DMS53 treated with DMSO at 0.1 percent for 48 hours (cell line): Measurements from ENCODE around the gene CCDC150.
"Not testable (repeated sequence)": the region's sequence is repeated elsewhere in the genome, so short reads cannot be mapped to it uniquely, and the experiment has no call there.

Source experiments
- DNase-seq: peaks from one replicate; lab custom pipeline; 2025; ENCODE audit not compliant: unreplicated experiment; lab: John Stamatoyannopoulos, UW

Gene CCDC150

GRCh38 chr2:196630531-196630930 lies 9.0 kb upstream of the CCDC150 start:
- no peak for DNase-seq

DNA sequence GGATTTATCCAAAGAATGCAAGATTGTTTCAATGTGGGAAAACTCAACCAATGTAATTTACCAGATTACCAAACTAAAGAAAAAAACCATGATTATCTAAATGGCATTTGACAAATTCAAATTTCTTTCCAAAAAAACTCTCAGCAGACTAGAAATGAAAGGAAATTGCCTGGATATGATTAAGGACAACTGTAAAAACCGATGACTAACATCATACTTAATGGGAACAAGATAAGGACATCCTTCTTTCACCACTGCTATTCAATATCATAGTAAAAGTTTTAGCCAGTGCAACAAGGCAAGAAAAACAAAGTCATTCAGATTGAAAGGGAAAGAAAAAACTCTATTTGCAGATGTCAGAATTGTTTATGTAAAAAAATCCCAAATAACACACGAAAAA lies 4.4 kb upstream of the CCDC150 start:
- no peak for DNase-seq

GRCh38 chr2:196638765-196639164 lies 750 bp upstream of the CCDC150 start:
- DNase-seq, result no peak

GRCh38 chr2:196640031-196640548 lies 575 bp downstream of the CCDC150 start:
- peak; percentile 41 for DNase-seq

GRCh38 chr2:196649202-196649601 lies 9.7 kb downstream of the CCDC150 start:
- DNase-seq, result no peak

GRCh38 chr2:196651387-196652094 lies 12.0 kb downstream of the CCDC150 start:
- no peak for DNase-seq

DNA sequence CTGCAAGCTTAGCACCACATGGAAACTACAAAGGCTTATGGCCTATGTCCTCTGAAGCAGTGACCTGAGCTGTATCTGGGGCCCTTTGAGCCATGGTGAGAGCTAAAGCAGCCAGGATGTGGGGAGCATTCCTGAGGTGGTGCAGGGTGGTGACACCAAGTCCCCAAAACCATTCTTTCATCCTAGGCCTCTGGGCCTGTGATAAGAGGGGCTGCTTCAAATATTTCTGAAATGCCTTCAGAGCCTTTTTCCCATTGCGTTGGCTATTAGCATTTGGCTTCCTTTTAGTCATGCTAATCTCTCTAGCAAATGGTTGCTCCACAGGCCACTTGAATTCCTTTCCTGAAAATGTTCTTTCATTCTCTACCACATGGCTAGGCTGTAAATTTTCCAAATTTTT lies 13.4 kb downstream of the CCDC150 start:
- no peak for DNase-seq

DNA sequence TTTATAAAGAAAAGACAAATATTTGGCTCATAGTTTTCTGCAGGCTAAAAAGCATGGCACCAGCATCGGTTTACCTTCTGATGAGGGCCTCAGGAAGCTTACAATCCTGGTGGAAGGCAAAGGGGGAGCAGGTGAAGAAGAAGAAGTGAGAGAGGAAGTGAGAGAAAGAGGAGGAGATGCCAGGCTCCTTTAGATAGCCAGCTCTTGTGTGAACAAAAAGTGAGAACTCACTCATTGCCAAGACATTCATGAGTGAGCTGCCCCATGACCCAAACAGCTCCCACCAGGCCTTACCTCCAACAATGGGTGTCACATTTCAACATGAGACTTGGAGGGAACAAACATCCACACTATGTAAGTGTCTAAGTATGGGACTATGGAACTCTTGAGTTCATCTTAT lies 14.3 kb downstream of the CCDC150 start:
- no peak for DNase-seq

DNA sequence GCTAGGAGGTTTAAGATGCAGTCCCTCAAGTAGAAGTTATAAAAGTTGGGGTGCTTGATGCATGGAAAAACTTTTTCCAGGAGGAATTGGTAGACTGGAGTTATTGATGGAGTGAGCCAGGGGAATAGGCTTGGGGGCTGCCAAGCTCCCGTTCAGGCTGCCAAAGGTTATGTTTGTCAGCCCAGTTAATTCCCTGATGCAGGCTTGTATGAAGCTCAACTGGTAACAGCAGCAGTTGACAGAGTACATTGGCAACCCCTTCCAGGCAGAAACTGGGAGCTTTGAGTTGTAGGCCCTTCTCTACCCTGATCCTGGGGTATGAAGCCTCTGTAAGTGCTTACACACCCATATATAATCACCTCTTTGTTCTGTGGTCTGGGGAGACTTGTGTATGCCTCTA lies 16.2 kb downstream of the CCDC150 start:
- DNase-seq, result no peak

- no peak for DNase-seq
These were observed 17.8 kb downstream of the CCDC150 start for GRCh38 chr2:196657333-196657732.

- DNase-seq, result no peak
These were observed 20.3 kb downstream of the CCDC150 start for GRCh38 chr2:196659844-196660243.

- no peak for DNase-seq
These were observed 20.7 kb downstream of the CCDC150 start for GRCh38 chr2:196660244-196660643.

GRCh38 chr2:196670342-196670741 lies 30.8 kb downstream of the CCDC150 start:
- DNase-seq, result no peak

GRCh38 chr2:196675963-196676362 lies 36.4 kb downstream of the CCDC150 start:
- no peak for DNase-seq

DNA sequence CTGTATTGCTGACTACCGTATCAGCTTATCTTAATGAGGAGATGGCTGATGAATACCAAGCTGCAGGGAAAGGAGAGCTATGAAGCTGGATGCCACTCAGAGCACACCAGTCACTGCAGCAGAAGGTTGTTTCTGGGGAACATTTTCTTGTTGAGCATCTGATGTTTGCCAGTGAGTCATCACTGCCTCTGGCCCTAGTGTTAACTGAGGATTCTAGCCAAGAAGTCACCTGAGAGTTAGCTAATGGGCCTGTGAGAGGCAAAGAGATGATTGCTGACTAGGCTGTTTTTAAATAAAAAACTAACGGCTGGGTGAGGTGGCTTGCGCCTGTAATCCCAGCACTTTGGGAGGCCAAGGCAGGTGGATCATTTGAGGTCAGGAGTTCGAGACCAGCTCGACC lies 37.9 kb downstream of the CCDC150 start:
- DNase-seq, result no peak

- DNase-seq, result no peak
These were observed 39.9 kb downstream of the CCDC150 start for GRCh38 chr2:196679368-196679767.

DNA sequence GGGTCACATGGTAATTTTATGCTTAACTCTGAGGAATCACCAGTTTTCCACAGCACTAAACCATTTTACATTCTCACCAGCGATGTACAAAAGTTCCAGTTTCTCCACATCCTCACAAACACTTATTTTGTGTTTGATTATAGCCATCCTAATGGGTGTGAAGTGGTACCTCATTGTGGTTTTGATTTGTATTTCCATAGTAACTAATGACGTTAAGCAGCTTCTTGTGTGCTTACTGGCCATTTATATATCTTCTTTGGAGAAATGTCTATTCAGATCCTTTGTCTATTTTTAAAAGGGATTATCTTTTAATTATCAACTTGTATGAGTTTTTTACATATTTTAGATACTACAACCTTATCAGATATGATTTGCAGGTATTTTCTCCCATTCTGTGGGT lies 42.0 kb downstream of the CCDC150 start:
- DNase-seq, result no peak

GRCh38 chr2:196685792-196686191 lies 46.3 kb downstream of the CCDC150 start:
- no peak for DNase-seq

DNA sequence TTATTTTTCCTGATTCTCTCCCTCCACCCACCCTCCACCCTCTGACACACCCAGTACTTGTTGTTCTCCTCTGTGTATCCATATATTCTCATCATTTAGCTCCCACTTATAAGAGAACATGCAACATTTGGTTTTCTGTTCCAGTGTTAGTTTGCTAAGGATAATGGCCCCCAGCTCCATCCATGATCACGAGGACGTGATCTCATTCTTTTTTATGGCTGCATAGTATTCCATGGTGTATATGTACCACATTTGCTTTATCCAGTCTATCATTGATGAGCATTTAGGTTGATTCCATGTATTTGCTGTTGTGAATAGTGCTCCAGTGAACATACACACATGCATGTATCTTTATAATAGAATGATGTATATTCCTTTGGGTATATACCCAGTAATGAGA lies 47.2 kb downstream of the CCDC150 start:
- DNase-seq, result not testable (repeated sequence)

GRCh38 chr2:196696423-196697079 lies 57.0 kb downstream of the CCDC150 start:
- peak; percentile 32 for DNase-seq

DNA sequence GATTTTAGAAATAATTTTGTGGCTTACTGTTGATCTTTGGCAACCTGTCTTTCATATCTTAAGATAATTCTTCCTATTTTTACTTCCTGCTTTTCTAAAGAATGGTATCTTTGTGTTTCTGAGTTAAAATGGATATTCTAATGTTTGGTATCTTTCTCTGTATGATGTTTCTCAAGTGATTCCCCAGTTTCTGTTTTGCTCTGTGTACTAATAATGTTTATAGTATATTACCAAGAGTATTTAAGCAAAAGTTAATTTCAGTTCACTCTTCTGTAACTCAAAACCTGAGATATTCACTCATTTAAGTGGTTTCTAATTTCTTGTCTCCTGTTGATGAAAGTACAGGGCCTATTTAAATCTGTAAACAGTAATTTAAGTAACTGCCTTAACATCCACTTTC lies 58.3 kb downstream of the CCDC150 start:
- DNase-seq, result no peak

DNA sequence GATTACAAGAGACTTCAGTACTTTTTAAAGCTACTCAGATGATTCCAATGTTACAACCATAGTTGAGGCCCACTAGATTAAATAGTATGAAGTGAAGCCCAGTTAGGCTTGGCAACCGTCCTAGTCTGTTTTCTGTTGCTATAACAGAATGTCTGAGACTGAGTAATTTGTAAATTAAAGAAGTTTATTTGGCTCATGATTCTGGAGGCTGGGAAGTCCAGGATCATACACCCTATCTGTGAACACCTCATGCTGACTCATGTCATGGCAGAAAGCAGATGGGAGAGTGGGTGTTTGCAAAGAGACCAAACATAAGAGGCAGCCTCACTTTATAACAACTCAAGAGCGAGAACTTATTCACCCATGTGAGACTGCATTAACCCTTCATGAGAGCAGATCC lies 63.1 kb downstream of the CCDC150 start:
- DNase-seq, result no peak

DNA sequence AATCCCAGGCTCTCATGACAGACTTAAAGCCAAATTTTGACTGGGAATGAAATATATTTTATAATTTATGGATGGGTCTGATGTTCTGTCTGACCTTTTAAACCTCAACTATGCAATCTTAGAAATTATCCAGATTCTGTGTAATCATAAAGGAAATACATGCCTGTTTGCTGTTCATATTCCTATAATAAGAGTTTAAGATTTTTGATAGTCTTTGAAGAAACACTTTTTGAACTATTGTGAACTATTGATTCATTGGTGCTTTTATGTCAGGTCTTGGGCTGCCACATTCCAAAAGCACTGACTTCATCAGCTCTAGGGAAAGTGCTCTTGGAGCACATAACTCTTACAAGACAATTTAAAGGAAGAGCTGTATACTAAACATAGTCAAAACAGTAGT lies 64.2 kb downstream of the CCDC150 start:
- no peak for DNase-seq
